PC-3 (cell line): ENCODE data around the gene SGSH. TPM values are rescaled to one million over a fixed set of nuclear protein-coding genes. Genes with fewer than 3 reads are reported as not detected.
A peak's percentile ranks its signal among the peaks of the same experiment; 100 is the strongest.

Experiments
- ATAC-seq: fragments of 200-7000 bp; cut with Tn5 transposase; 2 replicates; pipeline ENCODE4 v1.9.1; 2020; ENCODE audit warnings: mild to moderate bottlenecking, moderate library complexity
- BruUV-seq: library from RNA; stranded (reverse); fragments of 400-500 nt; replicated peaks from 2 replicates; lab custom pipeline; 2021; lab: Mats Ljungman, UMichigan
- CTCF ChIA-PET: fragments of 300-600 bp; sonication (Branson Sonifier 250); formaldehyde crosslinking; loops from one replicate; lab custom pipeline; 2022; ENCODE audit warnings: antibody characterized with exemption; lab: Charles Lee
- POLR2A ChIA-PET: fragments of 300-600 bp; sonication (Branson Sonifier 250); formaldehyde crosslinking; loops from one replicate; lab custom pipeline; 2022; ENCODE audit warnings: antibody characterized with exemption; ENCODE audit not compliant: unreplicated experiment; lab: Charles Lee
- DNase-seq: peaks from one replicate; pipeline ENCODE4 v3.0.0-alpha.2; 2015
- H2AFZ ChIP-seq: fragments of 300-600 bp; sonication (generic); 2 replicates; pipeline ENCODE4 v1.6.0; 2016; ENCODE audit warnings: antibody characterized with exemption, low read length
- H3F3A ChIP-seq: fragments of 300-600 bp; sonication (generic); one replicate; pipeline ENCODE4 v1.6.0; 2017; ENCODE audit warnings: antibody characterized with exemption, low read length, control low read depth, mild to moderate bottlenecking; ENCODE audit not compliant: unreplicated experiment
- H3K27ac ChIP-seq: fragments of 300-600 bp; sonication (generic); 2 replicates; pipeline ENCODE4 v1.5.1; 2016; ENCODE audit warnings: mild to moderate bottlenecking, low read length
- H3K27me3 ChIP-seq: fragments of 300-600 bp; sonication (generic); 2 replicates; pipeline ENCODE4 v1.6.1; 2016; ENCODE audit warnings: low read length, mixed read lengths
- H3K36me3 ChIP-seq: fragments of 300-600 bp; sonication (generic); 2 replicates; pipeline ENCODE4 v1.6.1; 2016; ENCODE audit warnings: low read depth, mixed run types, low read length, mixed read lengths
- H3K4me1 ChIP-seq: fragments of 300-600 bp; sonication (generic); 2 replicates; pipeline ENCODE4 v1.5.1; 2016; ENCODE audit warnings: low read length; ENCODE audit not compliant: insufficient read depth
- H3K4me2 ChIP-seq: fragments of 300-600 bp; sonication (generic); 2 replicates; pipeline ENCODE4 v1.6.0; 2016; ENCODE audit warnings: low read length
- H3K4me3 ChIP-seq: fragments of 300-600 bp; sonication (generic); 2 replicates; pipeline ENCODE4 v1.5.1; 2016; ENCODE audit warnings: mild to moderate bottlenecking, low read length, mixed read lengths
- H3K79me2 ChIP-seq: fragments of 300-600 bp; sonication (generic); 2 replicates; pipeline ENCODE4 v1.6.1; 2017; ENCODE audit warnings: low read length, mixed read lengths
- H3K9ac ChIP-seq: fragments of 300-600 bp; sonication (generic); 2 replicates; pipeline ENCODE4 v1.6.0; 2016; ENCODE audit warnings: mild to moderate bottlenecking, low read length
- H3K9me2 ChIP-seq: fragments of 300-600 bp; sonication (generic); replicated peaks from 2 replicates; pipeline ENCODE4 v1.6.1; 2016; ENCODE audit warnings: mixed run types, low read length, mixed read lengths
- H3K9me3 ChIP-seq: fragments of 300-600 bp; sonication (generic); 2 replicates; pipeline ENCODE4 v1.6.1; 2016; ENCODE audit warnings: low read length, mixed read lengths
- H4K20me1 ChIP-seq: fragments of 300-600 bp; sonication (generic); 2 replicates; pipeline ENCODE4 v1.6.1; 2016; ENCODE audit warnings: low read length, mixed read lengths
- EZH2 ChIP-seq: fragments of 300-600 bp; sonication (generic); IDR thresholded peaks from one replicate; pipeline ENCODE4 v1.6.1; 2017; ENCODE audit warnings: antibody characterized with exemption, mild to moderate bottlenecking, low read length; ENCODE audit not compliant: unreplicated experiment
- EZH2phosphoT487 ChIP-seq: fragments of 300-600 bp; sonication (generic); IDR thresholded peaks from 2 replicates; pipeline ENCODE4 v1.6.1; 2018; ENCODE audit warnings: mild to moderate bottlenecking, antibody characterized with exemption, low read length, borderline replicate concordance
- intact Hi-C: fragments of 100-400 bp; cut with micrococcal nuclease; formaldehyde crosslinking; loops from 2 replicates; pipeline ENCODE4 v1.9.0; 2023
- total RNA-seq: library from RNA; depleted of rRNA; stranded (reverse); fragments of >200 nt; gene quantifications from 2 replicates; pipeline ENCODE4 v1.2.3, GENCODE V29; 2014
- TF ChIP-seq, protein P1 (sequence below): fragments of 300-600 bp; sonication (generic); conservative IDR thresholded peaks from 2 replicates; pipeline ENCODE4 v1.5.1; 2017; ENCODE audit warnings: antibody characterized with exemption, low read depth, mild to moderate bottlenecking, low read length

Gene SGSH
- total RNA-seq, 1 experiment from 2014 or later, result 16.6 TPM

DNA sequence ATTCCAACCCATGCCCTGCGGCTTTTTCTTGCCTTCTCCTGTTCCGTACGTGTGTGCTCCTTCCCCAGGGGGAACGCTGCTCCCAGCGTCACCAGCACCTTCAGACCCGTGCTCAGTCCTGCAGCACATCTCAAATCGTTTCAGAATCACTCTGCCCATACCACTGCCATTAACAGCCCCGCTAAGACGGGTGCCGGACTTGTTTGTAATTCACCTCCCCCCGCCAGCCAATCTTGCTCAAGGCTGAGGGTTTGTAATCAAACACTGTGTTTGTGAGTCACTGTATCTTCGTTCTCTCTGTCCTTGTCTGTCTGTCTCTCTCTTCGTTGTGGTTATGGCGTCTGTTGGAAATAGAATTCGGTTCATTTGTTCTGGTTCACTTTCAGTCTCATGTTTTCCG is 33.0 kb downstream of the SGSH start:
- ATAC-seq (peak; percentile 77), DNase-seq (peak; percentile 71)
- Histone ChIP-seq H4K20me1 (no peaks in the 10 kb centered on the region), H3K4me2 (peak overlapping the region; percentile 86), H3K27ac (peak overlapping the region; percentile 54), H3K27me3 (no peaks in the 10 kb centered on the region), H2AFZ (peak overlapping the region; percentile 90), H3F3A (no peaks in the 10 kb centered on the region), H3K79me2 (no peaks in the 10 kb centered on the region), H3K4me3 (peak overlapping the region; percentile 66), H3K36me3 (no peaks in the 10 kb centered on the region), H3K9me3 (no peaks in the 10 kb centered on the region), H3K9ac (peak overlapping the region; percentile 45), H3K4me1 (peaks cover 13% of the 10 kb centered on the region), H3K9me2 (no peaks in the 10 kb centered on the region)
- ChIA-PET POLR2A (interaction anchor here (0.6 kb wide), 1 partner anchor 576 kb away, joined by 12 read pairs; no protein-coding TSS in a partner anchor), CTCF (interaction anchor here (0.6 kb wide), 1 partner anchor 86 kb away, joined by 4 read pairs; the partner anchor contains the start of gene GAA)
- intact Hi-C loops, result no loop called here
- TF ChIP-seq EZH2 (no peak), EZH2phosphoT487 (no peak)
- TF ChIP-seq, protein P1, sequence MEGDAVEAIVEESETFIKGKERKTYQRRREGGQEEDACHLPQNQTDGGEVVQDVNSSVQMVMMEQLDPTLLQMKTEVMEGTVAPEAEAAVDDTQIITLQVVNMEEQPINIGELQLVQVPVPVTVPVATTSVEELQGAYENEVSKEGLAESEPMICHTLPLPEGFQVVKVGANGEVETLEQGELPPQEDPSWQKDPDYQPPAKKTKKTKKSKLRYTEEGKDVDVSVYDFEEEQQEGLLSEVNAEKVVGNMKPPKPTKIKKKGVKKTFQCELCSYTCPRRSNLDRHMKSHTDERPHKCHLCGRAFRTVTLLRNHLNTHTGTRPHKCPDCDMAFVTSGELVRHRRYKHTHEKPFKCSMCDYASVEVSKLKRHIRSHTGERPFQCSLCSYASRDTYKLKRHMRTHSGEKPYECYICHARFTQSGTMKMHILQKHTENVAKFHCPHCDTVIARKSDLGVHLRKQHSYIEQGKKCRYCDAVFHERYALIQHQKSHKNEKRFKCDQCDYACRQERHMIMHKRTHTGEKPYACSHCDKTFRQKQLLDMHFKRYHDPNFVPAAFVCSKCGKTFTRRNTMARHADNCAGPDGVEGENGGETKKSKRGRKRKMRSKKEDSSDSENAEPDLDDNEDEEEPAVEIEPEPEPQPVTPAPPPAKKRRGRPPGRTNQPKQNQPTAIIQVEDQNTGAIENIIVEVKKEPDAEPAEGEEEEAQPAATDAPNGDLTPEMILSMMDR, result no peak
- no TSS peak for BruUV-seq

DNA sequence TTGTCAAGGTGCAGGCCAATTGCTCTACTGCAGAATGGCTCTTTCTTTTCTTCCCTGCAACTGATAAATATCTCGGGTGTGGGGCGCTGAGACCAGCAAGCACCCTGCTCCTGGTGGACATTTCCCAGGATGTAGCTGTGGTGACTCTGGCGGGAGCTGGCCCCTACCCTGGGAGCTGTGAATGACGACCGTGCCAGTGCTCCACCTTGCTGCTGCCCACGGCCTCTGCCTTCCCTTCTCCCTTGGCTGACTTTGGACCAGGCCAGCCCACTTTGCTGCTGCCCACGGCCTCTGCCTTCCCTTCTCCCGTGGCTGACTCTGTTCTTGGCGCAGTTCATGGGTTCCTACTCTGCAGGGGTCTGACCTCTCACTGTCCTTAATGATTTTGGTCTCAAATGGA is 34.2 kb downstream of the SGSH start:
- Histone ChIP-seq H3F3A (no peaks in the 10 kb centered on the region), H3K4me1 (peaks cover 13% of the 10 kb centered on the region), H3K9ac (no peak overlapping the region), H3K36me3 (no peaks in the 10 kb centered on the region), H3K27me3 (no peaks in the 10 kb centered on the region), H3K4me3 (no peak overlapping the region), H3K79me2 (no peaks in the 10 kb centered on the region), H3K4me2 (no peak overlapping the region), H4K20me1 (no peaks in the 10 kb centered on the region), H3K9me3 (no peaks in the 10 kb centered on the region), H3K27ac (no peak overlapping the region), H3K9me2 (no peaks in the 10 kb centered on the region), H2AFZ (no peak overlapping the region)
- intact Hi-C loops, result no loop called here
- BruUV-seq, result no TSS peak
- POLR2A ChIA-PET, result no interaction called here
- ATAC-seq (no peak), DNase-seq (no peak)
- CTCF ChIA-PET, result no interaction called here
- TF ChIP-seq EZH2 (no peak), EZH2phosphoT487 (no peak)
- TF ChIP-seq, protein P1, result no peak

DNA sequence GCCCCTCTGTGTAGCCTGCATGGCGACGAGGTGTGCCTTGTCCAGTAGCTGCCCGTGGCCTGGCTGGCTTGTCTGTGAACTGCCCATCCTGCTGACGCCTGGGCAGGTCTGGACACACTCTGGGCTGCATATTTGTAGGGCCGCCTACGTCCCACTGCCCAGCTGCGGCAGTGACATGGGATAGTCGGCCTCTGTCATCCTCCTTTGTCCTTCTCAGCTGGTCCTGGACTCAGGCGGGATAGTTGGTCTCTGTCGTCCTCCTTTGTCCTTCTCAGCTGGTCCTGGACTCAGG is 35.8 kb downstream of the SGSH start:
- Histone ChIP-seq H3K4me3 (no peak overlapping the region), H3K4me2 (no peak overlapping the region), H3K4me1 (peaks cover 13% of the 10 kb centered on the region), H3K9me3 (no peaks in the 10 kb centered on the region), H3F3A (no peaks in the 10 kb centered on the region), H3K27me3 (no peaks in the 10 kb centered on the region), H3K36me3 (no peaks in the 10 kb centered on the region), H4K20me1 (no peaks in the 10 kb centered on the region), H2AFZ (no peak overlapping the region), H3K9me2 (no peaks in the 10 kb centered on the region), H3K9ac (no peak overlapping the region), H3K79me2 (no peaks in the 10 kb centered on the region), H3K27ac (no peak overlapping the region)
- TF ChIP-seq, protein P1, result no peak
- TF ChIP-seq EZH2 (no peak), EZH2phosphoT487 (no peak)
- no peak for DNase-seq
- POLR2A ChIA-PET, result no interaction called here
- intact Hi-C loops, result no loop called here
- ATAC-seq, result no peak
- CTCF ChIA-PET, result no interaction called here
- BruUV-seq, result no TSS peak
